GM12875 (cell line): ENCODE measurements around the gene PIEZO2.
A peak's percentile ranks its signal among the peaks of the same experiment; 100 is the strongest.

Experiments
- H3K4me3 ChIP-seq: one replicate; pipeline ENCODE4 v1.5.1; 2011; ENCODE audit warnings: low read depth, low read length, control low read depth
- CTCF ChIP-seq: IDR thresholded peaks from 2 replicates; pipeline ENCODE4 v1.5.1; 2011; ENCODE audit warnings: low read depth, mild to moderate bottlenecking, control low read depth, inconsistent platforms, low read length, moderate library complexity, borderline replicate concordance; ENCODE audit not compliant: insufficient read depth

Gene PIEZO2

GRCh38 chr18:10791169-10791831, 358.1 kb downstream of the PIEZO2 start:
- no peak for TF ChIP-seq CTCF
- H3K4me3 ChIP-seq, result no peak overlapping the region

- TF ChIP-seq CTCF, result no peak
- H3K4me3 ChIP-seq, result no peak overlapping the region
Observed at GRCh38 chr18:10789180-10789579, 360.2 kb downstream of the PIEZO2 start.

- peak; percentile 80 for TF ChIP-seq CTCF
- H3K4me3 ChIP-seq, result no peak overlapping the region
Observed at GRCh38 chr18:10787293-10787901, 362.0 kb downstream of the PIEZO2 start.

- no peak overlapping the region for H3K4me3 ChIP-seq
- no peak for TF ChIP-seq CTCF
Observed at GRCh38 chr18:10785798-10786197, 363.6 kb downstream of the PIEZO2 start.

- no peak overlapping the region for H3K4me3 ChIP-seq
- TF ChIP-seq CTCF, result no peak
Observed at GRCh38 chr18:10784596-10785202, 364.7 kb downstream of the PIEZO2 start.

- no peak for TF ChIP-seq CTCF
- H3K4me3 ChIP-seq, result no peak overlapping the region
Observed at GRCh38 chr18:10783941-10784340, 365.4 kb downstream of the PIEZO2 start.

- H3K4me3 ChIP-seq, result no peak overlapping the region
- TF ChIP-seq CTCF, result no peak
Observed at GRCh38 chr18:10776493-10776892, 372.9 kb downstream of the PIEZO2 start.
